Ramos (cell line): ENCODE data around the gene ERMP1.

Experiments
- in situ Hi-C: fragments of 300-500 bp; cut with MboI; formaldehyde crosslinking; loops from one replicate; pipeline ENCODE4 v1.14.3; 2022; ENCODE audit warnings: low sequenced_read_pairs; ENCODE audit not compliant: unreplicated experiment

The ERMP1 gene

GRCh38 chr9:5735072-5735471, 97.8 kb downstream of the ERMP1 start:
- in situ Hi-C loops: no loop called here
